Pulmonary artery endothelial cell (primary cell): ENCODE measurements around the gene PRKAR1B. TPM values are rescaled to one million over a fixed set of nuclear protein-coding genes. Genes with fewer than 3 reads are reported as not detected.
A peak's percentile ranks its signal among the peaks of the same experiment; 100 is the strongest.

ENCODE experiments used
- DNase-seq: peaks from one replicate; pipeline ENCODE4 v3.0.0-alpha.2; 2011; ENCODE audit warnings: low read depth, low spot score
- total RNA-seq: library from RNA; depleted of rRNA; stranded (reverse); fragments of >200 nt; gene quantifications from 2 replicates; pipeline ENCODE4 v1.2.3, GENCODE V29; 2014

The PRKAR1B gene
- total RNA-seq = 24.5 and 27.2 TPM in 2 replicates

GRCh38 chr7:727104-727805, at the start of gene PRKAR1B:
TSS of gene PRKAR1B (minus strand) at chr7:727281. CDS start at chr7:711505, 15,776 bp downstream.
- DNase-seq = no peak

DNA sequence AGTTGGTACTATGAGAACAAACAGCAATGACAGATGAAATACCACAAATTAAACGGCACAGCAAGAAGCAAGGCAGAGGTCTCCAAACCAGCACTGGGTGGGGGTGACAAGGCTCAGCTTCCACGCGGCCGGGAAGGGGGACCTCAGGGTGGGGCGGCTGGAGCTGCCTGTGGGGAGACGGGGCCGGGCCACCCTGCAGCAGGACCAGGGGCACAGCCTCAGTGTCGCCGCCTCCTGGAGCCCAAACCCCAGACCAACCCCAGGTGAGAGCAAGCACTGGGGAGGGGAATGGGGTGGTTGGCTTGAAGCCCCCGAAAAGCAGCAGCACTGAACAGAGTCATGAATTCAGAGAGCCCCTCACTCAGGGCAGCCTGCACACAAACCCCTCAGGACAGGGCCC, 49.3 kb upstream of the PRKAR1B start:
- DNase-seq = no peak

GRCh38 chr7:774161-775109, 47.4 kb upstream of the PRKAR1B start:
- DNase-seq = no peak

DNA sequence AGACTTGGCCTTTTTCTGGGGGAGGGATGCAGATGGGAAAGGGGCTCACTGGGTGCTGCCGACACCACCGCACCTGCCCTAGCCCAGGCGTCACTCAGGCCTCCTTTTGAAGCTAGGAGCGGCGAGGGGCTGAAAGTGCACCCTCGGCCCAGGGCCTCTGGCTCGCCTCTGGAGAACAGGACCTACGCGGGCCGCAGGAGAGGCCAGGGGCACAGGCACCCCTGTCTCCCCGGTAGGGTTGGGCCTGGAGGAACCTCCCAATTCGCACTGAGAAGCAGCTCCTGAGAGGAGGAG, 46.5 kb upstream of the PRKAR1B start:
- no peak for DNase-seq

DNA sequence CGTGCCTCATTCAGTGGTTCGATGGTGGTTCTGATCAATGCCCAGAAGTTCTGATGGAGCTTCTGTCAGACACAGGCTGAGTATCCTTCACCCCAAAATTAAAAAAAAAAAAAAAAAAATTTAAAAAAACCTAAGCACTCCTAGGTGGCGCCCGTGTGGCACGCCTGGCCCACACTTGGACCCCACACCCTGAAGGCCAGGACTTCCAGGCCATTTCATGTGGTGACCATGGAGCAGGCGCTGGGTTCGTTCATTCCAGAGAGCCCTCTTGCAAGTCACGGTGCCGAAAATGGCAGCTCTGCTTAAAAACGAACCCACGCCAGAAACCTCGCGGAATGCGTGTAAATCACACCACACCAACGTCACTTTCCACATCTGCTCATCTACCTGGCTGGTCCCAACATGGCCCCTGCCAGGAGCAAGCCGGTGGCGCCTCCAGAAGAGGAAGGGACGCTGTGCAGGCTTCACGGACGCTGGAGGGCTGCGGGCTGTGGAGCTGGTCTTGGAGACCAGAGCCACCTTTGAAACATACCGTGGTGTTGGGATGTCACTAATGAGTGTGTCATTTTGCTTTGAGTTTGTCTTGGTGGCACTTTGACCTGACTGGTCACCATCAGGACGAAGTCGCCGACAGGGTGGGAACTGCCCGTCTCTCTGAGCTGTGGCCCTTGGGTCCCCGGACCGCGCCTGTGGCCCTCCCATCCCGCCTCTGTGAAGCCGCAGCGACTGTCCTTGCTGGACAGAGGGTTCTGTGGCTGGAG, 46.0 kb upstream of the PRKAR1B start:
- DNase-seq = no peak

DNA sequence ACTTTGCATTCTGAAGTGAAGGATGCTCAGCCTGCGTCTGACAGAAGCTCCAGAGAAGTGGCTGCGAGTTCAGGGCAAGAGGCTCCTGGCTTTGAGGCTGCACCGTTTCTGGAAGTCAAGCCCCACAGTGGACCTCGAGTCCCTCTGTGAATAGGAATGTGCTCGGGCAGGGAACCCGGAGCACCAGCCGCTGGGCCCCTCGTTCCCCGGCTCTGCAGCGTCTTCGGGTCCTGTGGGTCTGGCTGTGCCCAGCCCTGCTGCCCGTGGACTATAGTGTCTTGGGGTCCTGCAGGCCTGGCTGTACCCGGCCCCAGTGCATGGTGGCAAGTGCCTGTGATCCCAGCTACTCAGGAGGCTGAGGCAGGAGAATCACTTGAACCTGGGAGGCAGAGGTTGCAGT, 45.3 kb upstream of the PRKAR1B start:
- no peak for DNase-seq

DNA sequence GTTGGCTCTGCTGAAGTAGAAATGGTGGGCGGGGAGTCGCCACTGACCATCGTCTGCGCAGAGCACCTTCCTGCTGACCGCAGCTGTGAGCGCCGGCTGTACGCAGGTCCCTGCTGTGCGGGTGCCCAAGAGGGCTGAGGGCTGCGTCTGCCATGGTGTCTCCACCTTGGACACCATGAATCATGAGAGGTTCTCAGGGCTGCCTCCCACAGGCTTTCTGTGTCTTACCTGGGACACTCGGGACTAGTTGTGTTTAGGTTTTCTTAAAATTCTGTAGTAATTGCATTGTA, 44.9 kb upstream of the PRKAR1B start:
- no peak for DNase-seq

GRCh38 chr7:771234-772004, 44.3 kb upstream of the PRKAR1B start:
- DNase-seq = peak; percentile 33

DNA sequence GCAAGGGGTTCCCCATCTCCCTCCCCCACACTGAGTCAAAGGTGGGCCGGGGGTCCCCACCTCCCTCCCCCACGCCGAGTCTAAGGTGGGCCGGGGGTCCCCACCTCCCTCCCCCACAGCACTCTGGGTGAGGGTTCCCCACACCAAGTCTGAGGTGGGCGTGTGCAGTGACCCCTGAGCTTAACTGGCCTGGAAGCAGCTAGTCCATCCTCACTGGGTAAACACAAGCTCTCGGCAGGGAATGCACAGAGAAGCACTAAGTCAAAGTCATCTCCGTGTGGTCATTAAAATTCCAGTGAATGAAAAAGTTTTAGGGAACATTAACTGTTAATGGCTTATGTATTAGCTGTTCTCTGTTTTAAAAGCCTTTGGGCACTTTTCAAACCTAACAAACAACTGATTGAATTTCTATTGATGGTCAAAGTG, 43.7 kb upstream of the PRKAR1B start:
- DNase-seq = no peak

DNA sequence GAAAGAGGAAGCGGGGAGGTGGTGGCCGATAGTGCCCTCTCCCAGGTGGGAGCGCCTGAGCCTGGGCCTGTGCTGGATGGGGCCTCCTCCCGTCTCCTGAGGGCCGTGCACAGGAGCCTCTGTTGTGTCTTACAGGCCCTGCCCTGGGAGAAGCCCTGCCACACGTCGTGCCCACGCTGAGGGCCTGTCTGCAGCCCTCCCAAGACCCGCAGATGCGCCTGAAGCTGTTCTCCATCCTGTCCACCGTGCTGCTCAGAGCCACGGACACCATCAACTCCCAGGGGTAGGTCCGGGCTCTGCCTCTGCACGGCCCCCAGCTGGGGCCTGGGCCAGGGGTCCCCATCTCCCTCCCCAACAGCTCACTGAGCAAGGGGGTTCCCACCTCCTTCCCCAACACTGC, 43.3 kb upstream of the PRKAR1B start:
- DNase-seq = no peak

GRCh38 chr7:768881-769504, 41.9 kb upstream of the PRKAR1B start:
- DNase-seq = no peak

DNA sequence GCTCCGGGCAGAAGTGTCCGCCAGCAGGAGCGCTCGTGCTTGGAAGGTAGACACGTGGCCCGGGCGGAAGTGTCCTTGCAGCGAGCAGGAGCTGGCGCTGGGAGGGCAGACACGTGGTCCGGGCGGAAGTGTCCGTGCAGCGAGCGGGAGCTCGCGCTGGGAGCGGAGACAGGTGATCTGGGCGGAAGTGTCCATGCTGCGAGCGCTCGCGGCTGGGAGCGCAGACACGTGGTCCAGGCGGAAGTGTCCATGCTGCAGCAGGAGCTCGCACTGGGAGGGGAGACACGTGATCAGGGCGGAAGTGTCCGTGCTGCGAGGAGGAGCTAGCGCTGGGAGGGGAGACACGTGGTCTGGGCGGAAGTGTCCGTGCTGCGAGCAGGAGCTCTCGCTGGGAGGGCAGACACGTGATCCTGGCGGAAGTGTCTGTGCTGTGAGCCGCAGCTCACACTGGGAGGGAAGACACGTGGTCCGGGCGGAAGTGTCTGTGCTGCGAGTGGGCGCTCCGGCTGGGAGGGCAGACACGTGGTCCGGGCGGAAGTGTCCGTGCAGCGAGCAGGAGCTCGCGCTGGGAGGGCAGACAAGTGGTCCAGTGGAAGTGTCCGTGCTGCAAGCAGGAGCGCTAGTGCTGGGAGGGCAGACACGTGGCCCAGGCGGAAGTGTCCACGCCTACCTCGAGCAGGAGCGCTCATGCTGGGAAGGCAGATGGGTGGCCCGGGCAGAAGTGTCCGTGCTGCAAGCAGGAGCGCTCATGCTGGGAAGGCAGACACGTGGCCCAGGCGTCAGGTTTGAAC, 41.1 kb upstream of the PRKAR1B start:
- no peak for DNase-seq

- DNase-seq = no peak
These were observed 40.5 kb upstream of the PRKAR1B start for GRCh38 chr7:767580-767940.

DNA sequence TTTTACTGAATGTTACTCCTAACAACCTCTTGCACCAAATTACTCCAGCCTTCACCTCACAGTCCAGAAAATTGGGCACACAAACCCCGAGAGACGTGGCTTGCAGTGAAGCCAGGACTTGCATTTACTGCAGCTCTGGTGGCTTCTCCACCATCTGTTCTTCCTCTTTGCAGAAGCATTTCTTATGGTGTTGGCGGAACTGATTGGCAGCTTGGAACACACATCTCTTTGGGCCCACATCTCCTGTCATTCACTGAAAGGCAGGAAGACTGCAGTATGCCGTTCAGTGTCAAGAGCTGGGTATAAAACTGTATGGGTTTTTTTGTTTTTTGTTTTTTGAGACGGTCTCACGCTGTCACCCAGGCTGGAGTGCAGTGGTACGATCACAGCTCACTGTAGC, 38.3 kb upstream of the PRKAR1B start:
- DNase-seq = no peak

GRCh38 chr7:763762-764161, 36.7 kb upstream of the PRKAR1B start:
- no peak for DNase-seq

DNA sequence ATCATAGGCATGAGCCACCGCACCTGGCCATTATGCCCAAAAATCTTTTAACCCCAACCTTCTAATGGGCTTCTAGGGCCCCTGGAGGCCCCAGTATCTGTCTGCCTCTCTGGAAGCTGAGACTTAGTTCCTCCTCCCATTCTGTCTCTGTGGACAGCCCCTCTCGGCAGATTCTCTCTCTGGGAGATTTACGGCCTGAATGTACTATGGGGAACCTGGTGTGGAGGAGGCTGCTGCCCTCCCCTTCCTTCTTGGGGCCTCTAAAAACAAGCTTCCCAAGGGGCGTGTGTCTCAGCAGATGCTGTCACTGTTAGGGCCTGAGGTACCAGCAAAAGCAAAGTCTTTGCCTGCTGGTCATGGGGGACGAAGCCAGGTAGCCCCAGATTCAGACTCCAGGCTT, 35.8 kb upstream of the PRKAR1B start:
- no peak for DNase-seq

GRCh38 chr7:761631-762030, 34.5 kb upstream of the PRKAR1B start:
- no peak for DNase-seq

DNA sequence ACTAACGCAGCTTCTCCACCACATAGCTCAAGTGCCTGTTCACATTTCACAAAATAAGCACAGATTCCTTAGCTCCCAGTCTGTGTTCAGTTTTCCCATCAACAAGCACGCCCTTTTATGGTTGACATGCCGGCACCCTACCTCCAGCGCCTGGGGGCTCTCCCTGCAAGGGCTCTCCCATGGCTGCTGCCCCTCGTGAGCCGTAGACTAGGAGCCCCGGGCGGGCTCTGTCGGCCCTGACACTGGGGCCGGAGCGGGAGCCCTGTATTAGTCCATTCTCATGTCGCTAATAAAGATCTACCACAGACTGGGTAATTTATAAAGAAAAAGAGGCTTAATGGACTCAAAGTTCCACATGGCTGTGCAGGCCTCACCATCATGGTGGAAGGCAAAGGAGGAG, 34.0 kb upstream of the PRKAR1B start:
- DNase-seq = no peak

DNA sequence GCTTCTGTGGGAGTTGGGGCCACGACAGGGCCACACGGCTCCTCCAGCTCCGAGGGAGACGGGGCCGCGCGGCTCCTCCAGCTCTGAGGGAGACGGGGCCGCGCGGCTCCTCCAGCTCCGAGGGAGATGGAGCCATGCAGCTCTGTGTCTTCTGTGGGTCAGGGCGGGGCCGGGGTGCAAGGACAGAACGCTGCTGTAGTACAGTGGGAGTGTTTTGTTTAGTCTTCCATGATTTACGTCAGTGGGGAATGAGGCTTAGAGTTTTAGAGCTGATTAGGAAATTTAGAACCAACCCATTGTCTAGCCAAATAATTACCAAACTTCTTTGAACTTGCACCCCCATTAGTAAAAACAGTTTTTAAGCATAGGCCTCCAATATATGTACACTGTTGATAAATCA, 32.9 kb upstream of the PRKAR1B start:
- no peak for DNase-seq

DNA sequence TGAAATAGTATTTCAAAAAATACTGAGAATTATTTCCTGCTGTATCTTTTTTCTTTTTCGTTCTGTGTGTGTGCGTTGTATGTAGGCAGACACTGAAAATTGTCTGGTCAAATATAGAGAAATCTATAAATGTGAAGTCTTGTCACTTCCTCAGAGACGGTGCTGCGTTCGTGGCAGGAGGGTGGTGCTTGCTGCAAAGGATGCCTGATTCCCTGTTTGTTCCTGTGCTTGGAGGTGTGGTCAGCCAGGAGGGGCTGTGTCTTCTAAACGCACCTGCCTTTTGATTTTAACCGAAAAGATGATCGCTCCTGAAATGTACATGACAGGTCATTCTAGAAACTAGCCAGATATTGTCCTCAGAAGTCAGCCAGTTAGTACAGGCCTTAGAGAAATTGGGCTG, 32.5 kb upstream of the PRKAR1B start:
- DNase-seq = no peak
